Measurements from ENCODE around the gene IGLL5.
"Not testable (repeated sequence)": the region's sequence is repeated elsewhere in the genome, so short reads cannot be mapped to it uniquely, and the experiment has no call there.

IGLL5 gene

DNA sequence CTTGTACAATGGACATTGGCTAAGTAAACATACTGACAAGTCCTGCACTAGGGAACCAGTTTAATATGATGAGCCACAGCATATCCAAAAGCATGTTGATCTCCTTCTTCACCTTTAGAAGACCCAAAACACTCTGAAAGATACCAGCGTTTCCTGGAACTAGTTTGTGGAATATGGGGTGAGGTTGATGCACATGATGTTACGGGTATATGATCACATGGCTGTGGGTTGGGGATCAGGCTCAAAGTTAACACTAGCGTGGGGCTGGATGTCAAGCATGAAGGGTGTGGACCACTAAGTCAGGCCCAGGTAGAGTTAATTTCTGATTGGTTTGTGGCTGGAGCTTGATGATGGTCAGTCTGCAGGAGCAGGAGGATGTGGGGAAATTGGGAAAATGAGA lies 9.0 kb downstream of the IGLL5 start:
- no peak overlapping the region for H3K4me3 ChIP-seq (replicated peaks; ENCODE audit: low read depth, low read length)
- TF ChIP-seq, protein P1, sequence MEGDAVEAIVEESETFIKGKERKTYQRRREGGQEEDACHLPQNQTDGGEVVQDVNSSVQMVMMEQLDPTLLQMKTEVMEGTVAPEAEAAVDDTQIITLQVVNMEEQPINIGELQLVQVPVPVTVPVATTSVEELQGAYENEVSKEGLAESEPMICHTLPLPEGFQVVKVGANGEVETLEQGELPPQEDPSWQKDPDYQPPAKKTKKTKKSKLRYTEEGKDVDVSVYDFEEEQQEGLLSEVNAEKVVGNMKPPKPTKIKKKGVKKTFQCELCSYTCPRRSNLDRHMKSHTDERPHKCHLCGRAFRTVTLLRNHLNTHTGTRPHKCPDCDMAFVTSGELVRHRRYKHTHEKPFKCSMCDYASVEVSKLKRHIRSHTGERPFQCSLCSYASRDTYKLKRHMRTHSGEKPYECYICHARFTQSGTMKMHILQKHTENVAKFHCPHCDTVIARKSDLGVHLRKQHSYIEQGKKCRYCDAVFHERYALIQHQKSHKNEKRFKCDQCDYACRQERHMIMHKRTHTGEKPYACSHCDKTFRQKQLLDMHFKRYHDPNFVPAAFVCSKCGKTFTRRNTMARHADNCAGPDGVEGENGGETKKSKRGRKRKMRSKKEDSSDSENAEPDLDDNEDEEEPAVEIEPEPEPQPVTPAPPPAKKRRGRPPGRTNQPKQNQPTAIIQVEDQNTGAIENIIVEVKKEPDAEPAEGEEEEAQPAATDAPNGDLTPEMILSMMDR (IDR thresholded peaks at IDR 0.05; ENCODE audit: low read depth, low read length, missing control alignments), result no peak
- no peak for DNase-seq (ENCODE audit: extremely low read depth, low read depth)

DNA sequence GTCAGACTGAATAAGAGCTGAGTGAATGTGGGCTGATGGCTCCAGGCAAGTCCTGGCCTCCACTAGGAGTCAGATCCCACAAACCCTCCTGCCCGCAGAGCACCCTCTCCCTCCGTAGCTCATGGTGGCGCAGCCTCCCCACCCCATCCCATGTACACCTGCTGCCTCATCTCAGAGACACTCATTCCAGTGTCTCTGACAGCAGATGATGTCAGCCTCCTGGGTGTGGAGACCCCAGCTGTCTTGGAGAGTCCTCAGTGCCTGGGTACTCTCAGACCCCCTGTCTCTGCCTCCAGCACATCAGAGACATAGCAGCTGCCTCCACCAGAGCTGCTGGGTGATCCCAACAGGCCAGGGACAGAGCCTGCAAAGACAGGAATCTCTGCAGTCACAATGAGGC lies 9.5 kb downstream of the IGLL5 start:
- no peak for DNase-seq (ENCODE audit: extremely low read depth, low read depth)
- TF ChIP-seq, protein P1 (IDR thresholded peaks at IDR 0.05; ENCODE audit: low read depth, low read length, missing control alignments), result no peak
- no peak overlapping the region for H3K4me3 ChIP-seq (replicated peaks; ENCODE audit: low read depth, low read length)

DNA sequence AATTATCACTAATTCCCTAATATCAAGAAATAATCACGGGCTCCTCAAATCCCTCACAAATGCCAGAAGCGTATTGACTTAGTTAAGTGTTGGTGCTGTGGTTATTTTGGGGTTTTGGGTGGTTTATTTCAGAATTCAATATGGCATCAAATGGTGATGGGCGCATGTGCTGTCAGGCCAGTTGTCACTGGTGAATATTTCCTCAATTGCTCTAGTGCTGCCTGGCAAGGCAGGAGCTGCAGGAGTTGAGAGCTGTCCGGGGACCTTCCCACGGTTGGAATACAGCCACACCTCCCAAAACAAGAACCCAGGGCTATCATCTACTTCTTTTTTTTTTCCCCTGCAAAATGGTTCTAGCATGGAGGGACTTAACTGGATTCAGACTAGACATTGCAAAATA lies 10.3 kb downstream of the IGLL5 start:
- no peak for DNase-seq (ENCODE audit: extremely low read depth, low read depth)
- TF ChIP-seq, protein P1 (IDR thresholded peaks at IDR 0.05; ENCODE audit: low read depth, low read length, missing control alignments), result no peak
- H3K4me3 ChIP-seq (replicated peaks; ENCODE audit: low read depth, low read length), result no peak overlapping the region

DNA sequence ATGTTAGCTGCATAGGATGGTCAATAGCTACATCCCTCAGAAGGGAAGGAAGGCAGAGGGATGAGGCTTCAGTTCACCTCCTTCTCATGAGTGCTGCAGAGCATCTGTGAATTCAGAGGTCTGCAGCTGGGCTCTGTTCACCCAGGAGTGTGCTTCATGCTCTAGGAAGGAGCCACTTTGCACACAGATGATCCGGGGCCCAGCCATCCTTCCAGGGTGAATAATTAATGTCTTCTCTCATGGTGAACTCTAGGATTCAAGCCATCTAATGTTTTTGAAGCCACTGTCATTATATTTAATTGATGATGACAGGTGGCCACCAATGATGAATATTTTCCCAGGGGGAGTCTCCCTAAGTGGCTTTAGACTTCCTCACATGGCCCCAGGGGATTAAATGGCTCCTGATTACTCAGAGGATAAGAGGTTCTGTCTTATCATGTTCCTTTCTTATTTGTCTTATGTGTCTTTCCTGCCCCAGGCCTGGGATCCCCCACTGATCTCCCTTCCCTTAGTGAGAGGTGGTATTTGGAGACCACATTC lies 10.9 kb downstream of the IGLL5 start:
- not testable (repeated sequence) for DNase-seq (ENCODE audit: extremely low read depth, low read depth); H3K4me3 ChIP-seq (replicated peaks; ENCODE audit: low read depth, low read length)

DNA sequence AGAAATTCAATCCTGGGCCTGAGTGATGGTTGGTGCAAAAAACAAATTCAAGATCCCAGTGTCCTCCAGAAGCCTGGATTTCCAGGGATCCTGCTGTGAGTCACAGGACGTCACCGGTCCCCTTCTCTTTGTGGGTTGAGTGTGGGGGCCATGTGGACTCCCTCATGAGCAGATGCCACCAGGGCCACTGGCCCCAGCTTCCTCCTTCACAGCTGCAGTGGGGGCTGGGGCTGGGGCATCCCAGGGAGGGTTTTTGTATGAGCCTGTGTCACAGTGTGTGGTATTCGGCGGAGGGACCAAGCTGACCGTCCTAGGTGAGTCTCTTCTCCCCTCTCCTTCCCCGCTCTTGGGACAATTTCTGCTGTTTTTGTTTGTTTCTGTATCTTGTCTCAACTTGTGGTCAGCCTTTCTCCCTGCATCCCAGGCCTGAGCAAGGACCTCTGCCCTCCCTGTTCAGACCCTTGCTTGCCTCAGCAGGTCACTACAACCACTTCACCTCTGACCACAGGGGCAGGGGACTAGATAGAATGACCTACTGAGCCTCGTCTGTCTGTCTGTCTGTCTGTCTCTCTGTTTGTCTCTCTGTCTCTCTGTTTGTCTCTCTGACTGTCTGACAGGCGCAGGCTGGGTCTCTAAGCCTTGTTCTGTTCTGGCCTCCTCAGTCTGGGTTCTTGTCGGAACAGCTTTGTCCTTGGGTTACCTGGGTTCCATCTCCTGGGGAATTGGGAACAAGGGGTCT lies 11.9 kb downstream of the IGLL5 start:
- H3K4me3 ChIP-seq (replicated peaks; ENCODE audit: low read depth, low read length); DNase-seq (ENCODE audit: extremely low read depth, low read depth): not testable (repeated sequence)

DNA sequence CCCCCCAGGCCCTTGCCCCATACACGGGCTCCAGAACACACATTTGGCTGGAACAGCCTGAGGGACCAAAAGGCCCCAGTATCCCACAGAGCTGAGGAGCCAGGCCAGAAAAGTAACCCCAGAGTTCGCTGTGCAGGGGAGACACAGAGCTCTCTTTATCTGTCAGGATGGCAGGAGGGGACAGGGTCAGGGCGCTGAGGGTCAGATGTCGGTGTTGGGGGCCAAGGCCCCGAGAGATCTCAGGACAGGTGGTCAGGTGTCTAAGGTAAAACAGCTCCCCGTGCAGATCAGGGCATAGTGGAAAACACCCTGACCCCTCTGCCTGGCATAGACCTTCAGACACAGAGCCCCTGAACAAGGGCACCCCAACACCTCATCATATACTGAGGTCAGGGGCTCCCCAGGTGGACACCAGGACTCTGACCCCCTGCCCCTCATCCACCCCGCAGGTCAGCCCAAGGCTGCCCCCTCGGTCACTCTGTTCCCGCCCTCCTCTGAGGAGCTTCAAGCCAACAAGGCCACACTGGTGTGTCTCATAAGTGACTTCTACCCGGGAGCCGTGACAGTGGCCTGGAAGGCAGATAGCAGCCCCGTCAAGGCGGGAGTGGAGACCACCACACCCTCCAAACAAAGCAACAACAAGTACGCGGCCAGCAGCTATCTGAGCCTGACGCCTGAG lies 13.1 kb downstream of the IGLL5 start:
- H3K4me3 ChIP-seq (replicated peaks; ENCODE audit: low read depth, low read length); DNase-seq (ENCODE audit: extremely low read depth, low read depth): not testable (repeated sequence)

DNA sequence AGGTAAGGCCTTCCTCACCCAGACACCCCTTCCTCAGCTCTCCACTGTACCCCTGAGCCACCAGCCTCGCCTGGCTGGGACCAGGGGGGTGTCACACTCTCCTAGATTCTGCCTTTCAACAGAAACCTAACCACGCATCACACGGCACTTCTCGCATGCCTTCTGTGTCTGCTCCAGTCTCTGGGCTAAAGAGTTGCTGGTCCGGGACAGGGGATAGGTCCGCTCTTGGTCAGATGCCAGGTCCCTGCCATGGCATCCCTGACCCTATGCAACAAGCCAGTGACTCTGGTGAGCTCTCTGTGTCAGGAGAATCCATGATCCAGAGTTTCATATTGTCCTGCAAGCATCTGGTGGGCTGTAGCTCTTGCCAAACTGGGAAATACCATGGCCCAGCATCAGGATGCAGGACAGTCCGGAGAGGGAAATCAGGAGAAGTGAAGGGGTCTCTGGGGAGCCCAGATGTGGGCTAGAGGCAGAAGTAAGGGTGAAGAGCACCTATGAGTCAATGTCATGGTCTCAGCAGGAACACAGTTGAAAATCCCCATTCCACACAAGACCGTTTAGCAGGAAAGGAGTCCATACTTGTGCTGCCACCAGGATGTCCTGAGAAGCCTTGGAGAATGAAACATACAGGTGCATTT lies 14.1 kb downstream of the IGLL5 start:
- DNase-seq (ENCODE audit: extremely low read depth, low read depth), result no peak
- H3K4me3 ChIP-seq (replicated peaks; ENCODE audit: low read depth, low read length), result no peak overlapping the region
- TF ChIP-seq, protein P1 (IDR thresholded peaks at IDR 0.05; ENCODE audit: low read depth, low read length, missing control alignments), result no peak

DNA sequence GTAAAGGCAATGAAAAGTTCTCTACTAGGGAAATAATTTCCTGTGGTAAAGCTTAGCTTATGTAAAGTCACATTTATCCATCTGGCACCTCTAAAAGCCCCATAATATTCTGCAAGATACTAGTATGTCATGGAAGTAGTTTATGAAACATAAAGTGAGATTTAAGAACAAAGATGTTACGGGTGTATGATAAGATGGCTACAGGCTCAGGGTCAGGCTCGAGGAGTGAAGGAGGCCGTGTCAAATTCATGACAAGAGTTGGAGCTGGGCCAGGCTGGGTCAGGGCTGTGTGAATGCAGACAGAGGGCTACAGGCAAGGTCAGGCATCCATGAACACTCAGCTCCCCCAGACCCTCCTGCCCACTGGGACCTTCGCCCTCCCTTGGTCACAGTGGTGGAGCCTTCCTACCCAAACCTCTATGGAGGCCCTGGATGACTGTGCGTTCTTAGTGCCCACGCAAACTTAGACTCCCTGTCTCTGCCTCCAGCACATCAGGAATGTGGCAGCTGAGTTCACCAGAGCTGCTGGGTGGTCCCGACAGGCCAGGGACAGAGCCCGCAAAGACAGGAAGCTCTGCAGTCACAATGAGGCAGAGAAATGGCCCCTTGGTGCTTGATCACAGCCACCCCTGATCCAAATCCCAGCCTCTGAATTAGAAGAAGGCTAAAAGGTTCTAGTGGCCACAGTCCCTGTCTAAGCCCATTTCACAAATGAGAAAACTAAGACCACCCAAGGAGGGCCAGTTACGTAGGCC lies 14.8 kb downstream of the IGLL5 start:
- no peak for DNase-seq (ENCODE audit: extremely low read depth, low read depth)
- no peak overlapping the region for H3K4me3 ChIP-seq (replicated peaks; ENCODE audit: low read depth, low read length)
- TF ChIP-seq, protein P1 (IDR thresholded peaks at IDR 0.05; ENCODE audit: low read depth, low read length, missing control alignments), result no peak

Measured in HFF-Myc (cell line).